GM12878 (cell line): ENCODE results near the gene DENND1A. TPM values are rescaled to one million over a fixed set of nuclear protein-coding genes. Genes with fewer than 3 reads are reported as not detected.

Experiments
- ATAC-seq: fragments of 200-7000 bp; cut with Tn5 transposase; 3 replicates; pipeline ENCODE4 v1.9.1; 2020; ENCODE audit warnings: mild to moderate bottlenecking, moderate library complexity
- BruUV-seq: library from RNA; stranded (reverse); fragments of 400-500 nt; replicated peaks from 2 replicates; lab custom pipeline; 2021; lab: Mats Ljungman, UMichigan
- CTCF ChIA-PET: fragments of 300-600 bp; sonication (Branson Sonifier 250); formaldehyde crosslinking; extraction: SDS; loops from one replicate; lab custom pipeline; 2021; ENCODE audit warnings: inconsistent platforms; lab: Yijun Ruan, JAX
- POLR2A ChIA-PET: fragments of 350-600 bp; formaldehyde crosslinking; extraction: SDS; loops from one replicate; lab custom pipeline; 2021; ENCODE audit warnings: inconsistent platforms; lab: Charles Lee
- RAD21 ChIA-PET: fragments of 300-600 bp; sonication (Branson Sonifier 250); formaldehyde crosslinking; loops from one replicate; lab custom pipeline; 2023; ENCODE audit warnings: antibody characterized with exemption; ENCODE audit not compliant: unreplicated experiment; lab: Charles Lee
- SMC1A ChIA-PET: fragments of 300-600 bp; sonication (Branson Sonifier 250); formaldehyde crosslinking; loops from one replicate; lab custom pipeline; 2023; ENCODE audit not compliant: unreplicated experiment, uncharacterized antibody; lab: Charles Lee
- DNase-seq: peaks from one replicate; pipeline ENCODE4 v3.0.0-alpha.2; 2011; ENCODE audit warnings: low read depth, low spot score
- FAIRE-seq: peaks from 3 replicates; lab custom pipeline; 2011; peaks lifted over from hg19 to GRCh38; lab: Jason Lieb, UNC
- H2AFZ ChIP-seq: 2 replicates; pipeline ENCODE4 v1.6.0; 2011; ENCODE audit warnings: low read depth, low read length, control low read depth; ENCODE audit not compliant: control insufficient read depth
- H3K27ac ChIP-seq: 2 replicates; pipeline ENCODE4 v1.5.1; 2011; ENCODE audit warnings: control low read depth; ENCODE audit not compliant: control insufficient read depth, insufficient read depth
- H3K27me3 ChIP-seq, 2 experiments: replicated peaks in 1 of 2; 2 replicates each; pipeline versions ENCODE4 v1.6.0 to v1.6.1; 2011; ENCODE audit warnings: low read length in 1 of 2; ENCODE audit not compliant: control insufficient read depth in 2 of 2, insufficient read depth in 2 of 2
- H3K36me3 ChIP-seq, 2 experiments: 2 replicates each; pipeline ENCODE4 v1.5.1; 2011; ENCODE audit warnings: low read length in 1 of 2; ENCODE audit not compliant: control insufficient read depth in 2 of 2, insufficient read depth in 2 of 2
- H3K4me1 ChIP-seq: 2 replicates; pipeline ENCODE4 v1.6.1; 2011; ENCODE audit warnings: mild to moderate bottlenecking, low read length, moderate library complexity, mixed read lengths; ENCODE audit not compliant: control insufficient read depth, insufficient read depth
- H3K4me2 ChIP-seq: 2 replicates; pipeline ENCODE4 v1.6.0; 2011; ENCODE audit warnings: control low read depth; ENCODE audit not compliant: control insufficient read depth, insufficient read depth
- H3K4me3 ChIP-seq: fragments of 200-600 bp; sonication (generic); 2 replicates; pipeline ENCODE4 v1.5.1; 2016
- H3K79me2 ChIP-seq: 2 replicates; pipeline ENCODE4 v1.6.0; 2011; ENCODE audit warnings: low read length; ENCODE audit not compliant: control insufficient read depth, insufficient read depth
- H3K9ac ChIP-seq: 2 replicates; pipeline ENCODE4 v1.8.0; 2011; ENCODE audit warnings: low read length, control low read depth, mixed read lengths; ENCODE audit not compliant: control insufficient read depth, insufficient read depth
- H3K9me3 ChIP-seq: replicated peaks from 3 replicates; pipeline ENCODE4 v1.5.1; 2011; ENCODE audit warnings: mild to moderate bottlenecking, low read length; ENCODE audit not compliant: control insufficient read depth, insufficient read depth
- H4K20me1 ChIP-seq: 2 replicates; pipeline ENCODE4 v1.6.0; 2011; ENCODE audit not compliant: control insufficient read depth, insufficient read depth
- CHD2 ChIP-seq: IDR thresholded peaks from 2 replicates; pipeline ENCODE4 v1.6.1; 2011; ENCODE audit warnings: low read depth, low read length, improper control_type of control experiment, borderline replicate concordance
- ESRRA ChIP-seq: IDR thresholded peaks from 2 replicates; pipeline ENCODE4 v1.6.1; 2012; ENCODE audit warnings: mild to moderate bottlenecking, low read length, improper control_type of control experiment
- ETV6 ChIP-seq, 2 experiments: fragments of 450-650 bp in 1 of 2; IDR thresholded peaks in 1 of 2; conservative IDR thresholded peaks in 1 of 2; 2 replicates each; pipeline ENCODE4 v1.6.1; 2014; ENCODE audit warnings: antibody characterized with exemption in 1 of 2, borderline replicate concordance in 1 of 2, low read depth in 1 of 2, mild to moderate bottlenecking in 1 of 2, moderate library complexity in 1 of 2
- HDAC6 ChIP-seq: fragments of 200-600 bp; sonication (generic); IDR thresholded peaks from one replicate; pipeline ENCODE4 v1.8.0; 2017; ENCODE audit warnings: antibody characterized with exemption; ENCODE audit not compliant: unreplicated experiment
- MTA3 ChIP-seq: IDR thresholded peaks from 2 replicates; pipeline ENCODE4 v1.6.1; 2012; ENCODE audit warnings: low read length, inconsistent platforms, borderline replicate concordance
- NFIC ChIP-seq: IDR thresholded peaks from 2 replicates; pipeline ENCODE4 v1.6.1; 2012; ENCODE audit warnings: low read depth, mild to moderate bottlenecking, inconsistent platforms, low read length, moderate library complexity
- WGBS: methylation state at CpG from one replicate; pipeline ENCODE4 v1.1.6; 2016; ENCODE audit warnings: low lambda C conversion rate; ENCODE audit not compliant: insufficient replicate concordance, insufficient coverage; ENCODE audit errors: missing lambda C conversion rate; 5-methylcytosine and 5-hydroxymethylcytosine counted together
- in situ Hi-C: fragments of 300-500 bp; cut with MboI; formaldehyde crosslinking; loops from 9 replicates; pipeline ENCODE4 v1.14.3; 2018; ENCODE audit warnings: mixed read lengths
- intact Hi-C: fragments of 100-400 bp; cut with micrococcal nuclease; formaldehyde crosslinking; loops from one replicate; pipeline ENCODE4 v1.14.2; 2022; ENCODE audit not compliant: unreplicated experiment
- polyA plus RNA-seq, 11 experiments: library from polyadenylated mRNA; depleted of rRNA in 4 of 11; unstranded in 6 of 11; stranded (reverse) in 5 of 11; fragments of >200 nt; fragmentation: Nextera tagmentation in 4 of 11; fragmentation: Illumina TruSeq in 1 of 11; extraction: Ambion mirVana in 4 of 11; extraction: Trizol in 1 of 11; gene quantifications; 1 replicate in 1 of 11; 2 replicates in 10 of 11; pipeline versions ENCODE4 v1.2.1 to v1.2.3, GENCODE V29; 2011 to 2016; ENCODE audit warnings: inconsistent platforms in 2 of 11, missing spikeins in 2 of 11, low read depth in 1 of 11
- total RNA-seq, 4 experiments: library from RNA; depleted of rRNA in 3 of 4; stranded (reverse); fragments of >200 nt in 3 of 4; fragmentation: Illumina TruSeq in 1 of 4; extraction: Trizol in 1 of 4; gene quantifications; 2 replicates each; pipeline versions ENCODE4 v1.2.1 to v1.2.3, GENCODE V29; 2013 to 2021
- TF ChIP-seq, protein P1 (sequence below): IDR thresholded peaks from 2 replicates; pipeline ENCODE4 v1.6.1; 2011; ENCODE audit warnings: low read depth, mild to moderate bottlenecking, low read length, moderate library complexity, borderline replicate concordance; ENCODE audit errors: extremely low read depth
- TF ChIP-seq, protein P2 (sequence below): IDR thresholded peaks from 2 replicates; pipeline ENCODE4 v1.6.1; 2012; ENCODE audit warnings: improper control_type of control experiment, low read depth, low read length; ENCODE audit not compliant: insufficient replicate concordance

The DENND1A gene
- total and polyA plus RNA-seq, 10 of the 15 experiments (the other 5 are each of a cell fraction or from before 2014, with no cell fraction given): 14.1 to 48.6 (median 35.2) TPM

DNA sequence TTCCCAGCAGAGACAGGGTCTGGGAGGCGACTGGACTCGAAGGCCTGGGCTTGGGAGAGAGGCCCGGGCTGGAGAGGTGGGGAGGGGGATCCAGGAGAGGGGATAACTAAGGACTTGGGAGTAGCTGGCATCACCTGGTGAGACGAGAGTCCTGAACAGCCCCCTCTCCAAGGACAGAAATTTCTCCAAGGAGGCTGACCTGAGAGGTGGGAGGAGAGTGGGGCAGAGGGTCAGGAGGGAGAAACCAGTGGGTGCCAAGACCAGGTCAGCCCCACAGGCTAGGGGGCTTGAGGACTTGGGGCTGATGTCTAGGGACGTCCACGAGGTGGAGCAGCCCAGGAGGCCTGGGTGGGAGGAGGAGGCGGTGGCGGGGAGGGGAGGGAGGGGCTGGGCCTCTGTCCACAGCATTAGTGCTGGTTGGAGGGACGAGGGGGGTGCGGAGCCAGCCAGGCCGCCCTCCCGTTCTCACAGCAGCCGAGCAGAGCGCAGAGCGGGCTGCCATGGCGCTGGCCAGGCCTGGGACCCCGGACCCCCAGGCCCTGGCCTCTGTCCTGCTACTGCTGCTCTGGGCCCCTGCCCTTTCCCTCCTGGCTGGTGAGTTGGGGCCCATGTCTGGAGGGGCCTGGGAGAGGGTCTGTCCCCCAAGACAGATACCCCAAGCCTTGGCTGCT, 574.0 kb downstream of the DENND1A start, which contains the start of gene CRB2 (continued):
- TF ChIP-seq ETV6 (conservative IDR thresholded peaks at IDR 0.05 in 1 of 2, IDR thresholded peaks at IDR 0.05 in 1 of 2; ENCODE audit: borderline replicate concordance in 1 of 2, low read depth in 1 of 2): no peak
- TF ChIP-seq CHD2: no peak
- TF ChIP-seq HDAC6: no peak
- TF ChIP-seq MTA3: no peak
- TF ChIP-seq, protein P1, sequence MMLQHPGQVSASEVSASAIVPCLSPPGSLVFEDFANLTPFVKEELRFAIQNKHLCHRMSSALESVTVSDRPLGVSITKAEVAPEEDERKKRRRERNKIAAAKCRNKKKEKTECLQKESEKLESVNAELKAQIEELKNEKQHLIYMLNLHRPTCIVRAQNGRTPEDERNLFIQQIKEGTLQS: no peak
- TF ChIP-seq ESRRA: no peak

DNA sequence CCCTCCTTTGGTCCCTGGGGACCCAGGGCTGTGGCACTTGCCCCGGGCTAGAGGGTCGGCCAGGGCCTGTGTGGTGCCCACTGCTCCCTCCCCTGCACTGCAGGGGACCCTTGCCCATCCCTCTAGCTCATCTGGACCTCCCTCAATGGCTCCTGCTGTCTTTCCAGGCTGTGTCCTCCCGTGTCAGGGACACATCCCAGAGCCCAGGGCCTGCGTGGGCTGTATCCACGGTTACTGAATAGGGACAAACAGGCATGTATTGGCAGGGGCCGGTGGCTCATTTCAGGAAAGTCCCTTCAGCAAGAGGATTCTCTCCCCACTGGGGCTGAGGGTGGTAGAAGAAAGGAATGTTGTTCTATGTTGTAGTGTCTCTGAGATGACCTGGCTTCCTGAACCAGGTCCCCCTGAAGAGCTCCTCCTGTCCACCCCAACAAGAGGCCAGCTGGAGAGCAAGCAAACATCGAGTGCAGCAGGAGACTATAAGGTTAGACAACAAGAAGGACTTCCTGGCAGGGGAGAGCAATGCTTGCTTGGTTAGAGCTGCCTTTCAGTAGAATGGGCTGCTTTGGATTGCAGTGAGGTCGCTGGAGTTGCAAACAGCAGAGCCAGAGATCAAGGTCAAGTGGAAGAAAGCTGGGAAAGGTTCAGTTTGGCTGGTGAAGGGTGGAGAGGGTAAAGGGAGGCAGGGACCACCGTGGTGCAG, 575.0 kb downstream of the DENND1A start:
- ChIA-PET POLR2A (interaction anchor here (1.5 kb wide), 1 partner anchor 25 kb away, joined by 3 read pairs; no protein-coding TSS in a partner anchor), SMC1A (interaction anchor here (0.7 to 3.5 kb wide), 7 partner anchors 11 to 272 kb away, joined by 3 to 21 read pairs (median 4); no protein-coding TSS in a partner anchor), RAD21 (interaction anchor here (0.7 to 3.1 kb wide), 10 partner anchors 8 to 992 kb away, joined by 3 to 17 read pairs (median 3); no protein-coding TSS in a partner anchor), CTCF (interaction anchor here (0.6 to 4.3 kb wide), 30 partner anchors 10 to 1197 kb away, joined by 3 to 58 read pairs (median 4); no protein-coding TSS in a partner anchor)
- Histone ChIP-seq H3K27me3 (no peaks in the 10 kb centered on the region; a peak in 1 of 4 replicates), H3K4me3 (no peak overlapping the region), H3K36me3 (no peaks in the 10 kb centered on the region), H3K27ac (no peak overlapping the region), H3K9me3 (no peaks in the 10 kb centered on the region), H3K79me2 (no peaks in the 10 kb centered on the region), H3K4me2 (no peak overlapping the region), H3K4me1 (peaks cover 11% of the 10 kb centered on the region), H3K9ac (no peak overlapping the region), H4K20me1 (no peaks in the 10 kb centered on the region), H2AFZ (no peak overlapping the region)
- TF ChIP-seq, protein P2, sequence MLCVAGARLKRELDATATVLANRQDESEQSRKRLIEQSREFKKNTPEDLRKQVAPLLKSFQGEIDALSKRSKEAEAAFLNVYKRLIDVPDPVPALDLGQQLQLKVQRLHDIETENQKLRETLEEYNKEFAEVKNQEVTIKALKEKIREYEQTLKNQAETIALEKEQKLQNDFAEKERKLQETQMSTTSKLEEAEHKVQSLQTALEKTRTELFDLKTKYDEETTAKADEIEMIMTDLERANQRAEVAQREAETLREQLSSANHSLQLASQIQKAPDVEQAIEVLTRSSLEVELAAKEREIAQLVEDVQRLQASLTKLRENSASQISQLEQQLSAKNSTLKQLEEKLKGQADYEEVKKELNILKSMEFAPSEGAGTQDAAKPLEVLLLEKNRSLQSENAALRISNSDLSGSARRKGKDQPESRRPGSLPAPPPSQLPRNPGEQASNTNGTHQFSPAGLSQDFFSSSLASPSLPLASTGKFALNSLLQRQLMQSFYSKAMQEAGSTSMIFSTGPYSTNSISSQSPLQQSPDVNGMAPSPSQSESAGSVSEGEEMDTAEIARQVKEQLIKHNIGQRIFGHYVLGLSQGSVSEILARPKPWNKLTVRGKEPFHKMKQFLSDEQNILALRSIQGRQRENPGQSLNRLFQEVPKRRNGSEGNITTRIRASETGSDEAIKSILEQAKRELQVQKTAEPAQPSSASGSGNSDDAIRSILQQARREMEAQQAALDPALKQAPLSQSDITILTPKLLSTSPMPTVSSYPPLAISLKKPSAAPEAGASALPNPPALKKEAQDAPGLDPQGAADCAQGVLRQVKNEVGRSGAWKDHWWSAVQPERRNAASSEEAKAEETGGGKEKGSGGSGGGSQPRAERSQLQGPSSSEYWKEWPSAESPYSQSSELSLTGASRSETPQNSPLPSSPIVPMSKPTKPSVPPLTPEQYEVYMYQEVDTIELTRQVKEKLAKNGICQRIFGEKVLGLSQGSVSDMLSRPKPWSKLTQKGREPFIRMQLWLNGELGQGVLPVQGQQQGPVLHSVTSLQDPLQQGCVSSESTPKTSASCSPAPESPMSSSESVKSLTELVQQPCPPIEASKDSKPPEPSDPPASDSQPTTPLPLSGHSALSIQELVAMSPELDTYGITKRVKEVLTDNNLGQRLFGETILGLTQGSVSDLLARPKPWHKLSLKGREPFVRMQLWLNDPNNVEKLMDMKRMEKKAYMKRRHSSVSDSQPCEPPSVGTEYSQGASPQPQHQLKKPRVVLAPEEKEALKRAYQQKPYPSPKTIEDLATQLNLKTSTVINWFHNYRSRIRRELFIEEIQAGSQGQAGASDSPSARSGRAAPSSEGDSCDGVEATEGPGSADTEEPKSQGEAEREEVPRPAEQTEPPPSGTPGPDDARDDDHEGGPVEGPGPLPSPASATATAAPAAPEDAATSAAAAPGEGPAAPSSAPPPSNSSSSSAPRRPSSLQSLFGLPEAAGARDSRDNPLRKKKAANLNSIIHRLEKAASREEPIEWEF: no peak
- no peak for TF ChIP-seq NFIC
- intact Hi-C loops (loop anchor here (1.0 to 10.0 kb wide), 2 partner anchors 30 to 360 kb away; no protein-coding TSS in a partner anchor), in situ Hi-C loops (loop anchor here (5.0 to 10.0 kb wide), 4 partner anchors 32 to 890 kb away; partner anchors contain the start of gene PDCL)
- WGBS: 16% methylated on average over 9 of the region's 9 CpGs
- FAIRE-seq (no peak), DNase-seq (no peak), ATAC-seq (peak; percentile 7; the same call in 1 of the 3 replicates)
- BruUV-seq: no TSS peak
